NCI-H69 (cell line): ENCODE data around the gene GRIK4.

ENCODE experiments used
- DNase-seq: peaks from one replicate; lab custom pipeline; 2025; lab: John Stamatoyannopoulos, UW

GRIK4 gene

GRCh38 chr11:120811731-120812130 lies 300.2 kb downstream of the GRIK4 start:
- DNase-seq = no peak

GRCh38 chr11:120814531-120815318 lies 303.2 kb downstream of the GRIK4 start:
- DNase-seq = no peak

- no peak for DNase-seq
Measured at GRCh38 chr11:120815319-120816100, 304.0 kb downstream of the GRIK4 start.

- DNase-seq = no peak
Measured at GRCh38 chr11:120816176-120816575, 304.6 kb downstream of the GRIK4 start.

- no peak for DNase-seq
Measured at GRCh38 chr11:120816711-120817110, 305.2 kb downstream of the GRIK4 start.

GRCh38 chr11:120817158-120817557 lies 305.6 kb downstream of the GRIK4 start:
- DNase-seq = no peak

- no peak for DNase-seq
Measured at GRCh38 chr11:120818097-120818496, 306.5 kb downstream of the GRIK4 start.

- peak; percentile 62 for DNase-seq
Measured at GRCh38 chr11:120819003-120819402, 307.5 kb downstream of the GRIK4 start.

GRCh38 chr11:120819437-120820365 lies 308.2 kb downstream of the GRIK4 start:
- DNase-seq = no peak

GRCh38 chr11:120823159-120823558 lies 311.6 kb downstream of the GRIK4 start:
- DNase-seq = no peak

- DNase-seq = no peak
Measured at GRCh38 chr11:120824242-120824641, 312.7 kb downstream of the GRIK4 start.

GRCh38 chr11:120827198-120827597 lies 315.6 kb downstream of the GRIK4 start:
- DNase-seq = no peak

- DNase-seq = no peak
Measured at GRCh38 chr11:120827820-120828219, 316.3 kb downstream of the GRIK4 start.

GRCh38 chr11:120828847-120829246 lies 317.3 kb downstream of the GRIK4 start:
- DNase-seq = no peak

GRCh38 chr11:120830085-120830620 lies 318.6 kb downstream of the GRIK4 start:
- DNase-seq = no peak

- peak; percentile 62 for DNase-seq
Measured at GRCh38 chr11:120832481-120833238, 321.1 kb downstream of the GRIK4 start.

GRCh38 chr11:120834686-120835210 lies 323.2 kb downstream of the GRIK4 start:
- DNase-seq = no peak

GRCh38 chr11:120835601-120836228 lies 324.2 kb downstream of the GRIK4 start:
- DNase-seq = no peak

GRCh38 chr11:120837696-120838095 lies 326.1 kb downstream of the GRIK4 start:
- no peak for DNase-seq

- DNase-seq = no peak
Measured at GRCh38 chr11:120839201-120839600, 327.7 kb downstream of the GRIK4 start.
